MM.1S (cell line): Measurements from ENCODE around the gene ARHGDIB.

Experiments used
- EZH2 ChIP-seq: fragments of 300-600 bp; sonication (generic); optimal IDR thresholded peaks from 2 replicates; pipeline ENCODE3; 2017; ENCODE audit warnings: low read depth, mild to moderate bottlenecking, antibody characterized with exemption, low read length, mixed read lengths
- EZH2phosphoT487 ChIP-seq: fragments of 300-600 bp; sonication (generic); IDR thresholded peaks from 2 replicates; pipeline ENCODE4 v1.6.1; 2018; ENCODE audit warnings: antibody characterized with exemption, low read length
- TF ChIP-seq, protein P1 (sequence below): fragments of 300-600 bp; sonication (generic); IDR thresholded peaks from 2 replicates; pipeline ENCODE4 v1.5.1; 2016; ENCODE audit warnings: antibody characterized with exemption, low read length, mixed read lengths

- TF ChIP-seq, protein P1, sequence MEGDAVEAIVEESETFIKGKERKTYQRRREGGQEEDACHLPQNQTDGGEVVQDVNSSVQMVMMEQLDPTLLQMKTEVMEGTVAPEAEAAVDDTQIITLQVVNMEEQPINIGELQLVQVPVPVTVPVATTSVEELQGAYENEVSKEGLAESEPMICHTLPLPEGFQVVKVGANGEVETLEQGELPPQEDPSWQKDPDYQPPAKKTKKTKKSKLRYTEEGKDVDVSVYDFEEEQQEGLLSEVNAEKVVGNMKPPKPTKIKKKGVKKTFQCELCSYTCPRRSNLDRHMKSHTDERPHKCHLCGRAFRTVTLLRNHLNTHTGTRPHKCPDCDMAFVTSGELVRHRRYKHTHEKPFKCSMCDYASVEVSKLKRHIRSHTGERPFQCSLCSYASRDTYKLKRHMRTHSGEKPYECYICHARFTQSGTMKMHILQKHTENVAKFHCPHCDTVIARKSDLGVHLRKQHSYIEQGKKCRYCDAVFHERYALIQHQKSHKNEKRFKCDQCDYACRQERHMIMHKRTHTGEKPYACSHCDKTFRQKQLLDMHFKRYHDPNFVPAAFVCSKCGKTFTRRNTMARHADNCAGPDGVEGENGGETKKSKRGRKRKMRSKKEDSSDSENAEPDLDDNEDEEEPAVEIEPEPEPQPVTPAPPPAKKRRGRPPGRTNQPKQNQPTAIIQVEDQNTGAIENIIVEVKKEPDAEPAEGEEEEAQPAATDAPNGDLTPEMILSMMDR: no peak
- no peak for TF ChIP-seq EZH2
- no peak for TF ChIP-seq EZH2phosphoT487
These were observed 30.0 kb downstream of the ARHGDIB start for GRCh38 chr12:14931359-14931758.
